ENCODE results near the gene CCDC122. TPM values are rescaled to one million over a fixed set of nuclear protein-coding genes. Genes with fewer than 3 reads are reported as not detected.
"Not testable (repeated sequence)": the region's sequence is repeated elsewhere in the genome, so short reads cannot be mapped to it uniquely, and the experiment has no call there.

Gene CCDC122
- total RNA-seq, 6 experiments from 2014 or later, result 3.9 to 6.3 (median 5.2) TPM

DNA sequence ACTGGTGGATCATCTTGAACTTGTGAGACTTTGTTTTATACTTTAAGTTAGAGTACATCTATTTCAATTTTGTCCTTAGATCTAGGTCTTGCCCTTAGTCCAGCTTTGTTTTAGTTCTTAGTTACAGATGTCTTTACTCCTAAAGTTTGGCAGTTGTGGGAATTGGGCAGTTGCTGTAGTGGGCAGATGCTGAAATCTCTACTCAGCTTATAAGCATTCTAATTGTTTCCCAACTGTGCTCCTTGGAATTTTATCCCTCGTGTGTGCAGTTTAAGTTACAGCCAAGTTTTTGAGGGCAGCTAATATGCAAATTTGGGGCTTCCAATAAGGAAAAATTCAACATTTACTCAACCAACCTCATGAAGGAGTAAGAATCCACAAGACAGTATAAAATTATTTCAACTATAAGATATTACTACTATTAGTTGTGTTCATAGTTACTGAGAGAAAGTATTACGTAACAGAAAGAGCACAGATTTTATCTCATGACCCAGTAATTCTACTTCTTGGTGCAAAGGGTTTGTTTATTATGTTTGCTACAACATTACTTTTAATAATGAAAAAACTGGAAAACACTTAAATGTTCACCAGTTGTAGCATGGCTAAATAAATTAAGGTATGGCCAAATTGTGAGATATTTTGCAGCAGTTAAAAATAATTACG lies 32.9 kb downstream of the CCDC122 start:
- TF ChIP-seq, protein P1, sequence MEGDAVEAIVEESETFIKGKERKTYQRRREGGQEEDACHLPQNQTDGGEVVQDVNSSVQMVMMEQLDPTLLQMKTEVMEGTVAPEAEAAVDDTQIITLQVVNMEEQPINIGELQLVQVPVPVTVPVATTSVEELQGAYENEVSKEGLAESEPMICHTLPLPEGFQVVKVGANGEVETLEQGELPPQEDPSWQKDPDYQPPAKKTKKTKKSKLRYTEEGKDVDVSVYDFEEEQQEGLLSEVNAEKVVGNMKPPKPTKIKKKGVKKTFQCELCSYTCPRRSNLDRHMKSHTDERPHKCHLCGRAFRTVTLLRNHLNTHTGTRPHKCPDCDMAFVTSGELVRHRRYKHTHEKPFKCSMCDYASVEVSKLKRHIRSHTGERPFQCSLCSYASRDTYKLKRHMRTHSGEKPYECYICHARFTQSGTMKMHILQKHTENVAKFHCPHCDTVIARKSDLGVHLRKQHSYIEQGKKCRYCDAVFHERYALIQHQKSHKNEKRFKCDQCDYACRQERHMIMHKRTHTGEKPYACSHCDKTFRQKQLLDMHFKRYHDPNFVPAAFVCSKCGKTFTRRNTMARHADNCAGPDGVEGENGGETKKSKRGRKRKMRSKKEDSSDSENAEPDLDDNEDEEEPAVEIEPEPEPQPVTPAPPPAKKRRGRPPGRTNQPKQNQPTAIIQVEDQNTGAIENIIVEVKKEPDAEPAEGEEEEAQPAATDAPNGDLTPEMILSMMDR (IDR thresholded peaks at IDR 0.05), result no peak
- peaks cover 32% of the 10 kb centered on the region for H3K4me1 Mint-ChIP-seq (ENCODE audit: low read depth)
- peaks cover 22% of the 10 kb centered on the region for H3K36me3 Mint-ChIP-seq (ENCODE audit: low read depth)
- peak overlapping the region; percentile 40 for H3K27ac Mint-ChIP-seq
- no peaks in the 10 kb centered on the region; the same call in 1 of the 2 replicates for H3K27me3 Mint-ChIP-seq (ENCODE audit: insufficient read depth)
- no peak overlapping the region for H3K4me3 Mint-ChIP-seq
- H3K9me3 Mint-ChIP-seq, result peaks cover 18% of the 10 kb centered on the region
- DNase-seq, result peak; percentile 24

DNA sequence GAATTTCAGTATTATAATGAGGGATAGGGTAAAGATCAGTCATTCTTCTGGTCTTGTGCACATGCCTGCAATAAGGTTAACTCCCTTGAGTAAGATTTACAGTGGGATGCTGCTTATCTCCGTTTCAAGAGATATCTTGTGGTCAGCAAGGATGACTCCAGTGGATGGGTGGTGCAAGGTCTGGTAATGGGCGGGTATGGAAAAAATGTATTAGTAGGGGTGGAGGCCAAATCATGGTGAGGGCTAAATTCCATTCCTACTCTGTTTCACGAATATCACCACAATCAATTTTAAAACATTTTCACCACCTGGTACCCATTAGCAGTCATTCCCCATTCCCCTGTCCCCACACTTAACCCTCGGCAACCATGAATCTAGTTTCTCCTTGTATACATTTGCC lies 40.6 kb downstream of the CCDC122 start:
- peaks cover 13% of the 10 kb centered on the region; the same call in 1 of the 2 replicates for H3K36me3 Mint-ChIP-seq (ENCODE audit: low read depth)
- TF ChIP-seq, protein P1 (IDR thresholded peaks at IDR 0.05), result no peak
- H3K27me3 Mint-ChIP-seq (ENCODE audit: insufficient read depth), result no peaks in the 10 kb centered on the region
- H3K4me1 Mint-ChIP-seq (ENCODE audit: low read depth), result peaks cover 20% of the 10 kb centered on the region
- H3K4me3 Mint-ChIP-seq, result peak overlapping the region; percentile 18; the same call in 1 of the 2 replicates
- no peaks in the 10 kb centered on the region for H3K9me3 Mint-ChIP-seq
- H3K27ac Mint-ChIP-seq, result no peak overlapping the region
- peak; percentile 61 for DNase-seq

DNA sequence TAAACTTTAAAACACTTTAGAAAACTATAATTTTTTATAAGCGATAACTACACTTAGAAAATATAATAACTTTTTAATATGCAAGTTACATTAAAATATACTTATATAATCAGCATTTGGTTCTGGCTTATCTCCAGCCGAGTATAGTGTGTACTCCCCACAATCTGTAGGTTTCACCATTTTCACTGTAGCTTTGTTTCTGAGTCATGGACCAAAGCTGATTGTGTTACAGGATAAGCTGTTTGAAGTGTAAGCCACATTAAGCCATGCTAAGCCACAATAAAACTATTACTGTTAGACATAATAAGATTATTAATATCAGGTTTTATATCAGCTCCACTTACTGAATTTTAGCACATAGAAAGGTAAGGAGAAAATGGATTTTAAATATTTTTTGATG lies 43.8 kb downstream of the CCDC122 start:
- TF ChIP-seq, protein P1 (IDR thresholded peaks at IDR 0.05), result no peak
- peaks cover under 1% of the 10 kb centered on the region; the same call in 1 of the 2 replicates for H3K36me3 Mint-ChIP-seq (ENCODE audit: low read depth)
- no peaks in the 10 kb centered on the region for H3K9me3 Mint-ChIP-seq
- no peak for DNase-seq
- no peaks in the 10 kb centered on the region for H3K27me3 Mint-ChIP-seq (ENCODE audit: insufficient read depth)
- H3K4me3 Mint-ChIP-seq, result no peak overlapping the region
- peaks cover 38% of the 10 kb centered on the region for H3K4me1 Mint-ChIP-seq (ENCODE audit: low read depth)
- no peak overlapping the region for H3K27ac Mint-ChIP-seq

DNA sequence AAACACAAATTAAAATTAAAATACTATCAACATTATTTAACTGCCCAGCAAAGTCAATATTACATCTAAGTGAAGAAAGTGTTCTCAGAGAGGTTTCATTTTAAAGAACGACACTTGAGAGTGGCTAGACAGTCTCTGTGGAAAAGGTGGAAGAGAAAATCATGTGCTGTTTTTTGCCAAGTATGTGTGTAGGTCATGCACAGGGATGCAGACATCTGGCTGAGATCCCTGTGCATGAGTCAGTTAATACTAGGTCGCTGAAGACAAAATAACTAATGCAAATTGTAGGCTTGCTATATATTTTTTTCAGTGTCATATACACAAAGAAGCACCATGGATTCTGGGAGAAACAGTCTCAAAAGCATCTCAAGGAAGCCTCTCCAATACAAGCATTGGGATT lies 48.5 kb downstream of the CCDC122 start:
- Mint-ChIP-seq H3K27me3 (ENCODE audit: insufficient read depth) (no peaks in the 10 kb centered on the region), H3K9me3 (no peaks in the 10 kb centered on the region), H3K4me1 (ENCODE audit: low read depth) (peaks cover 27% of the 10 kb centered on the region), H3K36me3 (ENCODE audit: low read depth) (no peaks in the 10 kb centered on the region), H3K4me3 (peak overlapping the region; percentile 84), H3K27ac (peak overlapping the region; percentile 93)
- DNase-seq, result peak; percentile 33
- TF ChIP-seq, protein P1 (IDR thresholded peaks at IDR 0.05), result no peak

DNA sequence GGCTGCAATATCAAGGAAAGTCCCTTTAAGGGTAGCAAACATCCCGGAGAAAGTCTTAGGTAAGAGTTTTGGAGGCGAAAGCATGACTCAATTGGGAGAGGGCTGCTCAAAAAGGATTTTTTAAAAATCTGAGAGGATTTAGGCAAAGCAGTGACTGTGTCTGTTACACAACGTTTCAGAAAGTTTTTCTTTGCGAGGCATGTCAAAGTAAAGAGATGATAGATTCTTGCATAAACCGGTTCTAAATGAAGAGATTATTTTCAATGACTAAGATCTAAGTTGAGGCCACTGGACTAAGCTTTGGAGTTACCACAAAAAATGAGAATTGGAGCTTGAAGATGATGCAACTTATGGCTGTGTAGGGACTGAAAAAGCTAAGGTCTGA lies 49.1 kb downstream of the CCDC122 start:
- peak overlapping the region; percentile 93 for H3K27ac Mint-ChIP-seq
- TF ChIP-seq, protein P1 (IDR thresholded peaks at IDR 0.05), result no peak
- DNase-seq, result peak; percentile 87
- H3K4me1 Mint-ChIP-seq (ENCODE audit: low read depth), result peaks cover 27% of the 10 kb centered on the region
- no peaks in the 10 kb centered on the region for H3K27me3 Mint-ChIP-seq (ENCODE audit: insufficient read depth)
- no peaks in the 10 kb centered on the region for H3K9me3 Mint-ChIP-seq
- H3K4me3 Mint-ChIP-seq, result peak overlapping the region; percentile 84
- no peaks in the 10 kb centered on the region for H3K36me3 Mint-ChIP-seq (ENCODE audit: low read depth)

DNA sequence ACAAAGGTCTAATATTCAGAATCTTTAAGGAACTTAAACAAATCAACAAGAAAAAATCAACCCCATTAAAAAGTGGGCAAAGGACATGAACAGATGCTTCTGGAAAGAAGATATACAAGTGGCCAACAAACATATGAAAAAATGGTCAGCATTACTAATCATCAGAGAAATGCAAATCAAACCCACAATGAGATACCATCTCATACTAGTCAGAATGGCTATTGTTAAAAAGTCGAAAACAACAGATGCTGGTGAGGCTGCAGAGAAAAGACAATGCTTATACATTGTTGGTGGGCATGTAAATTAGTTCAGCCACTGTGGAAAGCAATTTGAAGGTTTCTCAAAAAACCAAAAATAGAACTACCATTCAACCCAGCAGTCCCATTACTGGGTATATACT lies 54.9 kb downstream of the CCDC122 start:
- not testable (repeated sequence) for H3K36me3 Mint-ChIP-seq (ENCODE audit: low read depth); H3K27me3 Mint-ChIP-seq (ENCODE audit: insufficient read depth); H3K4me3 Mint-ChIP-seq; H3K9me3 Mint-ChIP-seq
- Mint-ChIP-seq H3K27ac (peak overlapping the region; percentile 40), H3K4me1 (ENCODE audit: low read depth) (peaks cover 27% of the 10 kb centered on the region)
- peak; percentile 71 for DNase-seq
